Hematopoietic multipotent progenitor cell treated with erythropoietin and hydrocortisone succinate and interleukin-3 and kit ligand, for 15 days (in vitro differentiated cells): ENCODE data around the gene S100A13.
A peak's percentile ranks its signal among the peaks of the same experiment; 100 is the strongest.

ENCODE experiments used
- DNase-seq: peaks from one replicate; pipeline ENCODE4 v3.0.0-alpha.2; 2015; ENCODE audit warnings: low spot score

The S100A13 gene

GRCh38 chr1:153626477-153626903, 815 bp downstream of the S100A13 start:
- DNase-seq = no peak

- no peak for DNase-seq
Measured at GRCh38 chr1:153624965-153625611, 2.2 kb downstream of the S100A13 start.

GRCh38 chr1:153623101-153623500, 4.2 kb downstream of the S100A13 start:
- DNase-seq = no peak

GRCh38 chr1:153619171-153619570, 8.1 kb downstream of the S100A13 start:
- DNase-seq = no peak

GRCh38 chr1:153617663-153618062, 9.6 kb downstream of the S100A13 start:
- no peak for DNase-seq

- DNase-seq = no peak
Measured at GRCh38 chr1:153616917-153617311, 10.4 kb downstream of the S100A13 start.

GRCh38 chr1:153616144-153616916, 11.0 kb downstream of the S100A13 start, which contains the start of gene S100A14:
S100A14 (minus strand) TSS chr1:153616325; CDS start chr1:153615858, 467 bp downstream.
- peak; percentile 31 for DNase-seq

GRCh38 chr1:153615406-153615805, 11.9 kb downstream of the S100A13 start:
- no peak for DNase-seq

- DNase-seq = no peak
Measured at GRCh38 chr1:153614906-153615305, 12.4 kb downstream of the S100A13 start.

- DNase-seq = no peak
Measured at GRCh38 chr1:153614189-153614900, 13.0 kb downstream of the S100A13 start.

GRCh38 chr1:153613406-153613805, 13.9 kb downstream of the S100A13 start:
- no peak for DNase-seq

GRCh38 chr1:153612755-153613331, 14.5 kb downstream of the S100A13 start, which contains the start of gene S100A16:
S100A16 (minus strand) TSS chr1:153613137; CDS start chr1:153608151, 4,986 bp downstream.
- DNase-seq = no peak

GRCh38 chr1:153612111-153612754, 15.1 kb downstream of the S100A13 start:
- DNase-seq = no peak

- no peak for DNase-seq
Measured at GRCh38 chr1:153611356-153611755, 15.9 kb downstream of the S100A13 start.

- no peak for DNase-seq
Measured at GRCh38 chr1:153610811-153611301, 16.4 kb downstream of the S100A13 start.

GRCh38 chr1:153610334-153610733, 17.0 kb downstream of the S100A13 start:
- no peak for DNase-seq

GRCh38 chr1:153609585-153609907, 17.8 kb downstream of the S100A13 start:
- DNase-seq = no peak

- DNase-seq = no peak
Measured at GRCh38 chr1:153608742-153609584, 18.3 kb downstream of the S100A13 start.

GRCh38 chr1:153608089-153608682, 19.1 kb downstream of the S100A13 start:
- no peak for DNase-seq

- DNase-seq = no peak
Measured at GRCh38 chr1:153607381-153607780, 19.9 kb downstream of the S100A13 start.
